HFFc6 (cell line): Measurements from ENCODE around the gene PHACTR3. TPM values are rescaled to one million over a fixed set of nuclear protein-coding genes. Genes with fewer than 3 reads are reported as not detected.

Experiments used
- DNase-seq: peaks from one replicate; pipeline ENCODE4 v3.0.0-alpha.2; 2018
- H3K27ac Mint-ChIP-seq: 2 replicates; pipeline ENCODE4 v1.8.0; 2020; ENCODE audit warnings: mild to moderate bottlenecking, mixed read lengths
- H3K27me3 Mint-ChIP-seq: 2 replicates; pipeline ENCODE4 v1.8.0; 2021; ENCODE audit warnings: mild to moderate bottlenecking, moderate library complexity, mixed read lengths; ENCODE audit not compliant: insufficient read depth
- H3K36me3 Mint-ChIP-seq: 2 replicates; pipeline ENCODE4 v1.8.0; 2021; ENCODE audit warnings: low read depth, mixed read lengths
- H3K4me1 Mint-ChIP-seq: 2 replicates; pipeline ENCODE4 v1.8.0; 2020; ENCODE audit warnings: low read depth, mixed read lengths
- H3K4me3 Mint-ChIP-seq: 2 replicates; pipeline ENCODE4 v1.8.0; 2020; ENCODE audit warnings: mild to moderate bottlenecking, moderate library complexity, mixed read lengths
- H3K9me3 Mint-ChIP-seq: 2 replicates; pipeline ENCODE4 v1.8.0; 2020; ENCODE audit warnings: mild to moderate bottlenecking, mixed read lengths
- total RNA-seq, 6 experiments: library from RNA; stranded (reverse); fragmentation: NEBNext Ultra II Directional; extraction: Animal tissue kit (Norgen Biotek cat#: 25700); gene quantifications; 2 replicates in 1 of 6; 3 replicates in 5 of 6; pipeline ENCODE4 v1.2.3, GENCODE V29; 2021
- TF ChIP-seq, protein P1 (sequence below): fragments of 200-600 bp; sonication (generic); IDR thresholded peaks from 2 replicates; pipeline ENCODE4 v1.5.0; 2021; ENCODE audit warnings: antibody characterized with exemption, mild to moderate bottlenecking

Gene PHACTR3
- total RNA-seq, 6 experiments from 2014 or later, result not detected

DNA sequence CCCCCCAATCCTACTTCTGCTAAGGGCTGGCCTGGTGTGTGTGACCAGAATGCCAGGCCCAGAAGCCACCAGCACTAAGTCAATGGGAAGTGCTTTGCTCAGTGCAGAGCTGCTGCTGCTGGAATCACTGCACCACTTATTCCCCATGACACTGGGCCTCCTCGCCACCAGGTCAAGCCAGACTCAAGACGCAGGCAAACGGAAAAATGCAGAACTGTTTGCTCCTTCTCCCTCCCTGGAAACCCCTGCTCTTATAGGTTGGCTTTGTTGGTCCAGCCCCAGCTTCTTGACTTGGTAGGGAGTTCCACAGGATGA is 121.9 kb downstream of the PHACTR3 start:
- no peak for DNase-seq
- no peak overlapping the region for H3K4me3 Mint-ChIP-seq
- H3K27me3 Mint-ChIP-seq, result peaks cover 5% of the 10 kb centered on the region
- peaks cover 78% of the 10 kb centered on the region for H3K9me3 Mint-ChIP-seq
- TF ChIP-seq, protein P1, sequence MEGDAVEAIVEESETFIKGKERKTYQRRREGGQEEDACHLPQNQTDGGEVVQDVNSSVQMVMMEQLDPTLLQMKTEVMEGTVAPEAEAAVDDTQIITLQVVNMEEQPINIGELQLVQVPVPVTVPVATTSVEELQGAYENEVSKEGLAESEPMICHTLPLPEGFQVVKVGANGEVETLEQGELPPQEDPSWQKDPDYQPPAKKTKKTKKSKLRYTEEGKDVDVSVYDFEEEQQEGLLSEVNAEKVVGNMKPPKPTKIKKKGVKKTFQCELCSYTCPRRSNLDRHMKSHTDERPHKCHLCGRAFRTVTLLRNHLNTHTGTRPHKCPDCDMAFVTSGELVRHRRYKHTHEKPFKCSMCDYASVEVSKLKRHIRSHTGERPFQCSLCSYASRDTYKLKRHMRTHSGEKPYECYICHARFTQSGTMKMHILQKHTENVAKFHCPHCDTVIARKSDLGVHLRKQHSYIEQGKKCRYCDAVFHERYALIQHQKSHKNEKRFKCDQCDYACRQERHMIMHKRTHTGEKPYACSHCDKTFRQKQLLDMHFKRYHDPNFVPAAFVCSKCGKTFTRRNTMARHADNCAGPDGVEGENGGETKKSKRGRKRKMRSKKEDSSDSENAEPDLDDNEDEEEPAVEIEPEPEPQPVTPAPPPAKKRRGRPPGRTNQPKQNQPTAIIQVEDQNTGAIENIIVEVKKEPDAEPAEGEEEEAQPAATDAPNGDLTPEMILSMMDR, result no peak
- no peaks in the 10 kb centered on the region for H3K4me1 Mint-ChIP-seq
- H3K27ac Mint-ChIP-seq, result no peak overlapping the region
- H3K36me3 Mint-ChIP-seq, result peaks cover 7% of the 10 kb centered on the region; the same call in 1 of the 2 replicates

DNA sequence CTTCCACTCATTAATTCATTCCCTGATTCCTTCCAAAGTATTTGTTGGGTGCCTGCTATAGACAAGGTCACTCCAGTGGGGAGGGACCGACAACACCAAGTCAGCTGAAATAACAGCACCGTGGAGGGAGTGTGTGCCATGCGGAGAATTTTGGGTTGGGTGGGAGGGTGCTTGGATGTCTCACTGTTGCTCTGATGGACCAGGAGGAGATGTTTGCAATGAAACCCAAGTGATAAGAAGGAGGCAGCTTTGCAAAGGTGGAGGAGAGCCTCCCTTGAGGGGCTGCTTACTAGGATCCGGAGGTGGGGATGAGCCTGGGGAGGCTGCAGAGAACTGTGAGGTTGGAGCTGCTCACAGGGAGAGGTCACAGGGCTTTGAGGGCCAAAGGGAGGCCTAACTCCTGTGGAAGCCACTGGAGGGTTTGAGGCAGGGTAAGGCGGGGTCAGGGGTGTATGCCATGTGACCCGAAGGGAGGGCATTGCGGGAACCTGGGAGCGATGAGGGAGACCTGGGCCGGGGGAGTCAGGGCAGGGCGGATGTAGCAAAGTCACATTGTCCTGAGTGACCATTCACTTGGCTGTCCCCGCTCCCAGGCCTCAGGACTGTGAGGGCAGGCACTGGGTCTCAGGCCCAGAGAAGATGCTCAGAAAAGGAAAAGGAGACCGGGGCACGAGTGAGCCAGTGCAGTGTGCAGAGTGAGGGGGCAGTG is 124.5 kb downstream of the PHACTR3 start:
- H3K4me3 Mint-ChIP-seq, result no peak overlapping the region
- TF ChIP-seq, protein P1, result no peak
- no peak for DNase-seq
- H3K4me1 Mint-ChIP-seq, result no peaks in the 10 kb centered on the region
- H3K27me3 Mint-ChIP-seq, result peaks cover 3% of the 10 kb centered on the region
- H3K9me3 Mint-ChIP-seq, result peaks cover 55% of the 10 kb centered on the region
- H3K27ac Mint-ChIP-seq, result no peak overlapping the region
- H3K36me3 Mint-ChIP-seq, result no peaks in the 10 kb centered on the region

- no peak for DNase-seq
- peaks cover 50% of the 10 kb centered on the region for H3K9me3 Mint-ChIP-seq
- H3K4me1 Mint-ChIP-seq, result no peaks in the 10 kb centered on the region
- TF ChIP-seq, protein P1, result no peak
- H3K27ac Mint-ChIP-seq, result no peak overlapping the region
- no peak overlapping the region for H3K4me3 Mint-ChIP-seq
- H3K36me3 Mint-ChIP-seq, result no peaks in the 10 kb centered on the region
- peaks cover 3% of the 10 kb centered on the region for H3K27me3 Mint-ChIP-seq
Observed at GRCh38 chr20:59729506-59729905, 125.2 kb downstream of the PHACTR3 start.

DNA sequence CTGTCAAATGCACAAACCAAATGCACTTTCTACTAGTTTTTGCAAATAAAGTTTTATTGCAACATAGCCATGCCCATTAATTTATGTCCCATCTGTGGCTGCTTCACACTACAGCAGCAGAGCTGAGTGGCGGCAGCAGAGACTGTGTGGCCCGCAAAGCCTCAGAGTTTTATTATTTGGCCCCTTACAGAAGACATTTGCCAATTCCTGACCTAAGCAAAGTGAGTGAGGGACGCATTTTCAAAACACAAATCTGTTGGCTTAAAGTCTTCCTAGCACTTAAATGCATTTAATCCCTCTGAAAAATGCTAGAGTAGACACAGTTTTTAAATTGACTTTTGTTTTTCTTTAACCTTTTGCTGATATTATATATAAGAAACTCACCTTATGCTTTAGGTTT is 126.4 kb downstream of the PHACTR3 start:
- TF ChIP-seq, protein P1, result no peak
- Mint-ChIP-seq H3K4me3 (no peak overlapping the region), H3K27me3 (peaks cover 1% of the 10 kb centered on the region; the same call in 1 of the 2 replicates), H3K36me3 (no peaks in the 10 kb centered on the region), H3K4me1 (no peaks in the 10 kb centered on the region), H3K9me3 (peaks cover 37% of the 10 kb centered on the region), H3K27ac (no peak overlapping the region)
- DNase-seq, result no peak

DNA sequence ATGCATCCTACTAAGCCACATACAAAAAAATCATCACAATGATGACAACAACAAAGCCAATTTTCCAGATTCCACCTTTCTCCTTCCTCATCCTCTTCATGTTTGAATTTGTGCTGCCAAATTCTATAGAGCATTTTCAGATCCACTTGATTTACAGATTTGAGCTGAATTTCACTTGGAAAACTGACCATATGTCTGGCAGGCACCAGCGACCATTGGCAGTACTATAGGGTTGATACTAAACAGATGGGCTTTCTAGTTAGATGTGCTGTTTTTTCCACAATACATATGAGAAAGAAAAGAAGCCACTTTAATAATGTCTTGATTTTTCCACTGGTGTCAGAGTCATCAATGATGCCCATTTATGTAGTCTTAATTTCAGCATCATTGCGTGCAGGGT is 127.0 kb downstream of the PHACTR3 start:
- H3K36me3 Mint-ChIP-seq, result no peaks in the 10 kb centered on the region
- H3K9me3 Mint-ChIP-seq, result peaks cover 31% of the 10 kb centered on the region
- no peak overlapping the region for H3K4me3 Mint-ChIP-seq
- DNase-seq, result no peak
- TF ChIP-seq, protein P1, result no peak
- H3K27me3 Mint-ChIP-seq, result peaks cover 1% of the 10 kb centered on the region; the same call in 1 of the 2 replicates
- H3K4me1 Mint-ChIP-seq, result no peaks in the 10 kb centered on the region
- H3K27ac Mint-ChIP-seq, result no peak overlapping the region
